HL-60 (cell line): ENCODE results near the gene BPIFA2.

ENCODE experiments used
- DNase-seq, 2 experiments: peaks; one replicate each; pipeline ENCODE4 v3.0.0-alpha.2; 2010 to 2020; ENCODE audit warnings: low read depth in 1 of 2, low spot score in 1 of 2
- H3K27ac ChIP-seq: fragments of 250-450 bp; sonication (Bioruptor Pico); replicated peaks from 2 replicates; pipeline ENCODE4 v1.5.1; 2020; ENCODE audit warnings: mild to moderate bottlenecking, moderate library complexity
- H3K27me3 ChIP-seq: fragments of 250-450 bp; sonication (Bioruptor Pico); 2 replicates; pipeline ENCODE4 v1.5.1; 2021; ENCODE audit warnings: mild to moderate bottlenecking, moderate library complexity; ENCODE audit not compliant: insufficient read depth, poor library complexity, severe bottlenecking
- H3K4me3 ChIP-seq: replicated peaks from 2 replicates; pipeline ENCODE4 v1.5.1; 2011; ENCODE audit warnings: mild to moderate bottlenecking, control low read depth, low read length; ENCODE audit not compliant: insufficient read depth
- GABPA ChIP-seq: IDR thresholded peaks from 2 replicates; pipeline ENCODE4 v1.6.1; 2012; ENCODE audit warnings: low read depth
- POLR2AphosphoS5 ChIP-seq: IDR thresholded peaks from 2 replicates; pipeline ENCODE4 v1.6.1; 2012; ENCODE audit warnings: low read depth
- SPI1 ChIP-seq: IDR thresholded peaks from 2 replicates; pipeline ENCODE4 v1.6.1; 2012; ENCODE audit warnings: low read depth, mild to moderate bottlenecking, borderline replicate concordance
- TF ChIP-seq, protein P1 (sequence below): IDR thresholded peaks from 2 replicates; pipeline ENCODE4 v1.6.1; 2012; ENCODE audit warnings: low read depth; ENCODE audit not compliant: insufficient replicate concordance
- TF ChIP-seq, protein P2 (sequence below): IDR thresholded peaks from one replicate; pipeline ENCODE4 v1.5.1; 2011; ENCODE audit warnings: low read length, control low read depth, inconsistent platforms; ENCODE audit not compliant: insufficient read depth

Gene BPIFA2

DNA sequence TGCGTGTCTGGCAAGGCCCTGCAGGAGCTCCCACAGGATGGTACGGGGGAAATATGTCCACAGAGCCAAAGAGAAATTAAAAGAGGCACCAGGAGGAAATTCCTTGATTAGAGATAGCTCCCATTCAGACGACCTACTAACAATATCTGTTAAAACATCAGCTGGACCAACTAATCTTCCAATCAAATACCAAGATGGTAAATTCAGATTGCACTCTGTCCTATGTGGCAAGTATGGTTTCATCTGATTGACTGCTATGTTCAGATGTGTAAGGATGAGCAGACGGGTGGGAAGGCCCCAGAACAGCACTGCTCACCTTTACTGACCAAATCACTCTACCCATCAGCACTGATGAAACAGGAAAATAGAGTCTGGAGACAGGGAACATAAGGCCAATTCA lies 19.5 kb downstream of the BPIFA2 start:
- DNase-seq = no peak
- TF ChIP-seq GABPA (no peak), POLR2AphosphoS5 (no peak), SPI1 (no peak)
- TF ChIP-seq, protein P1, sequence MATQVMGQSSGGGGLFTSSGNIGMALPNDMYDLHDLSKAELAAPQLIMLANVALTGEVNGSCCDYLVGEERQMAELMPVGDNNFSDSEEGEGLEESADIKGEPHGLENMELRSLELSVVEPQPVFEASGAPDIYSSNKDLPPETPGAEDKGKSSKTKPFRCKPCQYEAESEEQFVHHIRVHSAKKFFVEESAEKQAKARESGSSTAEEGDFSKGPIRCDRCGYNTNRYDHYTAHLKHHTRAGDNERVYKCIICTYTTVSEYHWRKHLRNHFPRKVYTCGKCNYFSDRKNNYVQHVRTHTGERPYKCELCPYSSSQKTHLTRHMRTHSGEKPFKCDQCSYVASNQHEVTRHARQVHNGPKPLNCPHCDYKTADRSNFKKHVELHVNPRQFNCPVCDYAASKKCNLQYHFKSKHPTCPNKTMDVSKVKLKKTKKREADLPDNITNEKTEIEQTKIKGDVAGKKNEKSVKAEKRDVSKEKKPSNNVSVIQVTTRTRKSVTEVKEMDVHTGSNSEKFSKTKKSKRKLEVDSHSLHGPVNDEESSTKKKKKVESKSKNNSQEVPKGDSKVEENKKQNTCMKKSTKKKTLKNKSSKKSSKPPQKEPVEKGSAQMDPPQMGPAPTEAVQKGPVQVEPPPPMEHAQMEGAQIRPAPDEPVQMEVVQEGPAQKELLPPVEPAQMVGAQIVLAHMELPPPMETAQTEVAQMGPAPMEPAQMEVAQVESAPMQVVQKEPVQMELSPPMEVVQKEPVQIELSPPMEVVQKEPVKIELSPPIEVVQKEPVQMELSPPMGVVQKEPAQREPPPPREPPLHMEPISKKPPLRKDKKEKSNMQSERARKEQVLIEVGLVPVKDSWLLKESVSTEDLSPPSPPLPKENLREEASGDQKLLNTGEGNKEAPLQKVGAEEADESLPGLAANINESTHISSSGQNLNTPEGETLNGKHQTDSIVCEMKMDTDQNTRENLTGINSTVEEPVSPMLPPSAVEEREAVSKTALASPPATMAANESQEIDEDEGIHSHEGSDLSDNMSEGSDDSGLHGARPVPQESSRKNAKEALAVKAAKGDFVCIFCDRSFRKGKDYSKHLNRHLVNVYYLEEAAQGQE = no peak
- TF ChIP-seq, protein P2, sequence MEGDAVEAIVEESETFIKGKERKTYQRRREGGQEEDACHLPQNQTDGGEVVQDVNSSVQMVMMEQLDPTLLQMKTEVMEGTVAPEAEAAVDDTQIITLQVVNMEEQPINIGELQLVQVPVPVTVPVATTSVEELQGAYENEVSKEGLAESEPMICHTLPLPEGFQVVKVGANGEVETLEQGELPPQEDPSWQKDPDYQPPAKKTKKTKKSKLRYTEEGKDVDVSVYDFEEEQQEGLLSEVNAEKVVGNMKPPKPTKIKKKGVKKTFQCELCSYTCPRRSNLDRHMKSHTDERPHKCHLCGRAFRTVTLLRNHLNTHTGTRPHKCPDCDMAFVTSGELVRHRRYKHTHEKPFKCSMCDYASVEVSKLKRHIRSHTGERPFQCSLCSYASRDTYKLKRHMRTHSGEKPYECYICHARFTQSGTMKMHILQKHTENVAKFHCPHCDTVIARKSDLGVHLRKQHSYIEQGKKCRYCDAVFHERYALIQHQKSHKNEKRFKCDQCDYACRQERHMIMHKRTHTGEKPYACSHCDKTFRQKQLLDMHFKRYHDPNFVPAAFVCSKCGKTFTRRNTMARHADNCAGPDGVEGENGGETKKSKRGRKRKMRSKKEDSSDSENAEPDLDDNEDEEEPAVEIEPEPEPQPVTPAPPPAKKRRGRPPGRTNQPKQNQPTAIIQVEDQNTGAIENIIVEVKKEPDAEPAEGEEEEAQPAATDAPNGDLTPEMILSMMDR = no peak

DNA sequence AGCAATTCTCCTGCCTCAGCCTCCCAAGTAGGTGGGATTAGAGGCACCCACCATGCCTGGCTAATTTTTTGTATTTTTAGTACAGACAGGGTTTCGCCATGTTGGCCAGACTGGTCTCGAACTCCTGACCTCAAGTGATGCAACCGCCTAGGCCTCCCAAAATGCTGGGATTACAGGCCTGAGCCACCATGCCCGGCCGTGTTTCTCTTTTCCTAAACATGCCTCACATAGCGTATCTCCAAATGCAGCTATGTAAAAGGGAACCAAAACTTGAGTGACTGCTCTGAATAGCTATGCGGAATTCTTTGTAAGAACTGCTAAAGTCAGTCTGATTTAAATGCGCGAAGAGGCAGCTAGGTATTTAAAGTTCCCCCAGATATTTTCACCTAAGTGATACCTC lies 20.5 kb downstream of the BPIFA2 start:
- H3K27ac ChIP-seq = no peak overlapping the region
- TF ChIP-seq POLR2AphosphoS5 (no peak), SPI1 (no peak), GABPA (no peak)
- TF ChIP-seq, protein P1 = no peak
- TF ChIP-seq, protein P2 = no peak
- DNase-seq = no peak

More for the DNA sequence above, 19.5 kb downstream of the BPIFA2 start:
- Histone ChIP-seq H3K4me3 (no peak overlapping the region), H3K27me3 (no peaks in the 10 kb centered on the region), H3K27ac (no peak overlapping the region)

DNA sequence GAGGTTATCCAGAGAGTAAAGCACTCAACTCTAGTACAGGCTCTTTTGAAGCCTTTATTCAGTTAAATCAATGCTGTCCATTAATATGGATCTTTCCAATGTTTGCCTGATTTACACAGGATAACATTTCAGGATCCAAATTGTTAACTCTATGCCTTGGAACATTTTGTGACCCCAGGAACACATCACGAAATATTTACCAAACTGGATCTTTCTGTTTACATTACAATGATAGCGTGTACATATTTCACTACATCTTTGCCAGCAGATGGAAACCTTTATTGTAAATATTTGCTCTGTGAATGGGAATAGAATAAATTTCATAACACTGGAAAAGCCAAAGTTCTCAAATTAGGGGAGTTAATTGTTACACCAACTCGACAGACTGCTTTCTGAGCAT lies 23.5 kb downstream of the BPIFA2 start:
- TF ChIP-seq, protein P1 = no peak
- TF ChIP-seq, protein P2 = no peak
- TF ChIP-seq SPI1 (no peak), GABPA (no peak), POLR2AphosphoS5 (no peak)
- no peak for DNase-seq
- no peak overlapping the region for H3K4me3 ChIP-seq
- H3K27me3 ChIP-seq = no peaks in the 10 kb centered on the region
- no peak overlapping the region for H3K27ac ChIP-seq

More for the DNA sequence above, 20.5 kb downstream of the BPIFA2 start:
- Histone ChIP-seq H3K27me3 (no peaks in the 10 kb centered on the region), H3K4me3 (no peak overlapping the region)
